Vagina (tissue), 2 donors: ENCODE measurements around the gene DCTD. TPM values are rescaled to one million over a fixed set of nuclear protein-coding genes. Genes with fewer than 3 reads are reported as not detected.

Source experiments
- DNase-seq, 2 donors: peaks; one replicate each; pipeline ENCODE4 v3.0.0-alpha.2; 2017; ENCODE audit errors: extremely low spot score in 2 of 2
- H3K27ac ChIP-seq: fragments of 200-600 bp; sonication (generic); one replicate; pipeline ENCODE4 v1.5.1; 2019
- H3K27me3 ChIP-seq: fragments of 200-600 bp; sonication (generic); one replicate; pipeline ENCODE4 v1.5.1; 2019
- H3K36me3 ChIP-seq, 2 donors: fragments of 200-600 bp; sonication (generic); one replicate each; pipeline ENCODE4 v1.5.1; 2017 to 2019
- H3K4me1 ChIP-seq: fragments of 200-600 bp; sonication (generic); one replicate; pipeline ENCODE4 v1.5.1; 2019
- H3K4me3 ChIP-seq, 2 donors: fragments of 200-600 bp; sonication (generic); 1 replicate in 1 of 2; 2 replicates in 1 of 2; pipeline ENCODE4 v1.5.1; 2016 to 2019
- H3K9me3 ChIP-seq: fragments of 200-600 bp; sonication (generic); one replicate; pipeline ENCODE4 v1.5.1; 2019
- POLR2A ChIP-seq, 2 donors: fragments of 450-650 bp; IDR thresholded peaks; one replicate each; pipeline ENCODE4 v1.6.1; 2017; ENCODE audit warnings: antibody characterized with exemption in 2 of 2, mild to moderate bottlenecking in 2 of 2, moderate library complexity in 2 of 2
- POLR2AphosphoS5 ChIP-seq, 2 donors: sonication (generic); formaldehyde crosslinking; IDR thresholded peaks; one replicate each; pipeline ENCODE4 v1.9.0; 2017; ENCODE audit warnings: antibody characterized with exemption in 2 of 2, mild to moderate bottlenecking in 2 of 2, low read depth in 1 of 2; ENCODE audit not compliant: insufficient read depth in 1 of 2
- intact Hi-C: fragments of 100-400 bp; cut with DNase I; formaldehyde crosslinking; loops from one replicate; pipeline ENCODE4 v1.15.1; 2023
- total RNA-seq: library from RNA; depleted of rRNA; stranded (reverse); fragments of >200 nt; gene quantifications from one replicate; pipeline ENCODE4 v1.2.3, GENCODE V29; 2016
- TF ChIP-seq, protein P1 (sequence below), 3 experiments: fragments of 450-650 bp in 2 of 3; fragments of 200-600 bp in 1 of 3; sonication (generic) in 1 of 3; IDR thresholded peaks; one replicate each; pipeline ENCODE4 v1.5.1; 2017 to 2019; ENCODE audit warnings: antibody characterized with exemption in 3 of 3, mild to moderate bottlenecking in 2 of 3, moderate library complexity in 2 of 3

Gene DCTD
- total RNA-seq, 1 donor from 2014 or later = 40.0 TPM

DNA sequence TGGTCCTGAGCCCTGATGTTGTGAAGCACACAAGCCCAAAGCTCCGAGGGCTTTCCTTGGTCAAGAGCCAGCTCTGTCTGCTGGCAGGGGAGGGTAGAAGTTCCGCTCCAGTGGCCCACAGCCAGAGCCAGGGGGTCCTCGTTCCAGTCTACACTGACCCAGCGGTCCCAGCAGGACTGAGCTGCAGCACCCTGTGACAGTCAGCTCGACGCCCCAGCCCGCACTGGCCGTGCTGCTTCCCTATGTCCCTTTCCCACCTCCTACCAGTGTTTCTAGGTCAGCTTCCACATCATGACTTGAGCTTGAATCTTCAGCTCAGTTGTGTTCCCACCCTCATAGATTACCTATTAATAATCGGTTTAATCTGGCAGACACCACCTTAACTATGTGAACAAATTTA, 22.5 kb upstream of the DCTD start:
- no peaks in the 10 kb centered on the region for H3K27me3 ChIP-seq
- H3K9me3 ChIP-seq = no peaks in the 10 kb centered on the region
- peak in 1 of 2 donors; percentile 67 for DNase-seq
- no peaks in the 10 kb centered on the region for H3K4me1 ChIP-seq
- H3K4me3 ChIP-seq = no peak overlapping the region
- intact Hi-C loops = loop anchor here (5.0 to 10.0 kb wide), 2 partner anchors 135 to 323 kb away; no protein-coding TSS in a partner anchor
- no peaks in the 10 kb centered on the region for H3K36me3 ChIP-seq
- TF ChIP-seq, protein P1, sequence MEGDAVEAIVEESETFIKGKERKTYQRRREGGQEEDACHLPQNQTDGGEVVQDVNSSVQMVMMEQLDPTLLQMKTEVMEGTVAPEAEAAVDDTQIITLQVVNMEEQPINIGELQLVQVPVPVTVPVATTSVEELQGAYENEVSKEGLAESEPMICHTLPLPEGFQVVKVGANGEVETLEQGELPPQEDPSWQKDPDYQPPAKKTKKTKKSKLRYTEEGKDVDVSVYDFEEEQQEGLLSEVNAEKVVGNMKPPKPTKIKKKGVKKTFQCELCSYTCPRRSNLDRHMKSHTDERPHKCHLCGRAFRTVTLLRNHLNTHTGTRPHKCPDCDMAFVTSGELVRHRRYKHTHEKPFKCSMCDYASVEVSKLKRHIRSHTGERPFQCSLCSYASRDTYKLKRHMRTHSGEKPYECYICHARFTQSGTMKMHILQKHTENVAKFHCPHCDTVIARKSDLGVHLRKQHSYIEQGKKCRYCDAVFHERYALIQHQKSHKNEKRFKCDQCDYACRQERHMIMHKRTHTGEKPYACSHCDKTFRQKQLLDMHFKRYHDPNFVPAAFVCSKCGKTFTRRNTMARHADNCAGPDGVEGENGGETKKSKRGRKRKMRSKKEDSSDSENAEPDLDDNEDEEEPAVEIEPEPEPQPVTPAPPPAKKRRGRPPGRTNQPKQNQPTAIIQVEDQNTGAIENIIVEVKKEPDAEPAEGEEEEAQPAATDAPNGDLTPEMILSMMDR (IDR thresholded peaks at IDR 0.05) = no peak
- TF ChIP-seq POLR2AphosphoS5 (IDR thresholded peaks at IDR 0.05; ENCODE audit: insufficient read depth in 1 of 2, low read depth in 1 of 2) (no peak), POLR2A (IDR thresholded peaks at IDR 0.05) (no peak)
- H3K27ac ChIP-seq = no peak overlapping the region

- no peak for TF ChIP-seq POLR2AphosphoS5 (IDR thresholded peaks at IDR 0.05; ENCODE audit: insufficient read depth in 1 of 2, low read depth in 1 of 2)
- TF ChIP-seq, protein P1 (IDR thresholded peaks at IDR 0.05) = peak; percentile 35 to 84 (median 79)
- Histone ChIP-seq H3K4me3 (no peak overlapping the region), H3K4me1 (no peaks in the 10 kb centered on the region), H3K27me3 (no peaks in the 10 kb centered on the region), H3K36me3 (no peaks in the 10 kb centered on the region), H3K27ac (no peak overlapping the region), H3K9me3 (no peaks in the 10 kb centered on the region)
- intact Hi-C loops = loop anchor here (5.0 to 10.0 kb wide), 2 partner anchors 137 to 324 kb away; no protein-coding TSS in a partner anchor
- DNase-seq = peak in 1 of 2 donors; percentile 74
These were observed 21.0 kb upstream of the DCTD start for GRCh38 chr4:182938205-182938645.

DNA sequence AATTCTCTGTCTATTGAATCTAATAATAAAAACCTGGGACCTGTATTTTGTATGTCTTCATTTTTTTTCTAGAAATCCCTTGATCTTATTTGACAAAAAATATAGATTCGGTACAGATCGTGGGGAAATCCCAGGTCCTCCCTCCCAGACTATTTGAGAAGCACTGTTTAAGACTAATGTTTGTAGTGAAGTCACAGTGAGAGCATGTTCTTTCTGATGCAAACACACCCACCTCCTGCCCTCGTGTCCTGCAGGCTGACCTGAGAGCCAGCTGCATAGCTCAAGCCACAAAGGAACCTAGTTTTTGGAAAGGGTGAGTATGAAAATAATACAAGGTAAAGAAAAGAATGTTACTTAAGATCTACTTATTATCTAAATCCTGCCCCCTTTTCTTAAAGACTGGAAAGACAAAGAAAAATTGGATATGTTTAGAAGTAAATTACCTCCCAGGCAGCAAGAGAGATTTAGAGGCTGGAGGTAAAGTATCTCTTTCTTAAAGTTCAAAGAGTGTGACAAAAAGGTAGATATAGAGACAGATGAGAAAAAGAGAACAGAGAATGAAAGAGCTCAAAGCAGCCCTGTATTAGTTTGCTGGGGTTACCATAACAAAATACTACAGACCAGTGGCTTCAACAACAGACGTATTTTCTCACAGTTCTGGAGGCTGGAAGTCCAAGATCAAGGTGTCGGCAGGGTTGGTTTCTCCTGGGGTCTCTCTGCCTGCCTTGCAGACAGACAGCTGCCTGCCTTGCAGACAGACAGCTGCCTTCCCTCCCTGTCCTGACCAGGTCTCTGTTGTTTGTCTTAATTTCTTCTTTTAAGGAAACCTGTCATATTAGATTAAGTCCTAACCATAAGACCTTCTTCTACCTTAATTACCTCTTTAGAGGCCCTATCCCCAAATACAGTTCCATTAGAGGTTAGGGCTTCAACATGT, 20.4 kb upstream of the DCTD start:
- Histone ChIP-seq H3K9me3 (no peaks in the 10 kb centered on the region), H3K27me3 (no peaks in the 10 kb centered on the region), H3K4me3 (no peak overlapping the region), H3K4me1 (no peaks in the 10 kb centered on the region), H3K27ac (no peak overlapping the region), H3K36me3 (no peaks in the 10 kb centered on the region)
- TF ChIP-seq POLR2A (IDR thresholded peaks at IDR 0.05) (no peak), POLR2AphosphoS5 (IDR thresholded peaks at IDR 0.05; ENCODE audit: insufficient read depth in 1 of 2, low read depth in 1 of 2) (no peak)
- TF ChIP-seq, protein P1 (IDR thresholded peaks at IDR 0.05) = no peak
- intact Hi-C loops = loop anchor here (5.0 to 10.0 kb wide), 2 partner anchors 137 to 325 kb away; no protein-coding TSS in a partner anchor
- peak in 1 of 2 donors; percentile 56 for DNase-seq

DNA sequence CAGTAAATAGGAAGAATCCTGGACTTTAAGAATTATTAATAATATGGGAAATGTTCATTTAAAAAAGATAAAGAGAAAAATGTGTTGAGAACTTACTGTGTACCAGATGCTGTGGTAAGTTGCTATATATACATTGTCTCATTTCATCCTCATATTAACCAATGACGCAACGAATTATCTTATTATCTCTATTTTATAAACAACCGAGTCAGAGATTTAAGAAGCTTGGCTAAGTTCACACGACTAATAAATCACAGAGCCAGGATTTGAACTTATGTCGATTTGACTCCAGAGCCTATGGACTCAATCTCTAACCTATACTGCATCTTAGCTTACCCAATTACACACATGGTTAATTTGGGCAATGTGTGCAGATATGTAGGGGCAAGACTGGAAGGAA, 15.5 kb upstream of the DCTD start:
- H3K27ac ChIP-seq = no peak overlapping the region
- no peaks in the 10 kb centered on the region for H3K9me3 ChIP-seq
- TF ChIP-seq POLR2AphosphoS5 (IDR thresholded peaks at IDR 0.05; ENCODE audit: insufficient read depth in 1 of 2, low read depth in 1 of 2) (no peak), POLR2A (IDR thresholded peaks at IDR 0.05) (no peak)
- TF ChIP-seq, protein P1 (IDR thresholded peaks at IDR 0.05) = no peak
- no peaks in the 10 kb centered on the region for H3K27me3 ChIP-seq
- intact Hi-C loops = loop anchor here (10.0 kb wide), 1 partner anchor 142 kb away; no protein-coding TSS in a partner anchor
- no peak for DNase-seq
- no peak overlapping the region for H3K4me3 ChIP-seq
- no peaks in the 10 kb centered on the region for H3K4me1 ChIP-seq
- H3K36me3 ChIP-seq = no peaks in the 10 kb centered on the region
